Measurements from ENCODE around the gene MINK1. TPM values are rescaled to one million over a fixed set of nuclear protein-coding genes. Genes with fewer than 3 reads are reported as not detected.

The MINK1 gene
- total and polyA plus RNA-seq, 10 of the 15 experiments (the other 5 are each of a cell fraction or from before 2014, with no cell fraction given), result 0.08 to 55.6 (median 15.0) TPM

GRCh38 chr17:4908711-4909496, 75.8 kb downstream of the MINK1 start (continued):
- TF ChIP-seq HDGF (IDR thresholded peaks at IDR 0.05) (peak; percentile 98), E4F1 (IDR thresholded peaks at IDR 0.05; ENCODE audit: borderline replicate concordance, partially characterized antibody) (peak; percentile 30), BHLHE40 (IDR thresholded peaks at IDR 0.05; ENCODE audit: borderline replicate concordance in 1 of 2, low read depth in 2 of 2, low read length in 1 of 2) (peak in 1 of 2 experiments; percentile 40; a peak in 1 of 4 replicates), RAD21 (IDR thresholded peaks at IDR 0.05; ENCODE audit: insufficient read depth, low read depth, low read length) (peak; percentile 90), PAX5 (IDR thresholded peaks at IDR 0.05; ENCODE audit: borderline replicate concordance, low read depth, low read length) (peak; percentile 67; the same call in 1 of the 2 replicates), ZNF622 (IDR thresholded peaks at IDR 0.05) (no peak)

- in situ Hi-C loops (cut with MboI) (no loop called here), intact Hi-C loops (cut with micrococcal nuclease; ENCODE audit: unreplicated experiment) (no loop called here)
- BruUV-seq (replicated peaks), result no TSS peak
- DNase-seq (ENCODE audit: low read depth, low spot score), result no peak
- no peaks in the 10 kb centered on the region for H4K20me1 ChIP-seq (ENCODE audit: control insufficient read depth, insufficient read depth)
- H3K4me2 ChIP-seq (ENCODE audit: control insufficient read depth, insufficient read depth), result no peak overlapping the region
- 11% methylated on average over 1 of the region's 1 CpG for WGBS (ENCODE audit: insufficient coverage, insufficient replicate concordance, low lambda C conversion rate, missing lambda C conversion rate)
- no peak overlapping the region for H3K4me3 ChIP-seq
- TF ChIP-seq MYB (IDR thresholded peaks at IDR 0.05; ENCODE audit: borderline replicate concordance, low read depth, low read length), result no peak
- no peak for TF ChIP-seq ZBTB11 (CRISPR knock-in tag; IDR thresholded peaks at IDR 0.05)
- no peak for TF ChIP-seq REST (IDR thresholded peaks at IDR 0.05; ENCODE audit: low read depth, low read length)
- TF ChIP-seq BACH1 (IDR thresholded peaks at IDR 0.05; ENCODE audit: borderline replicate concordance), result no peak
- TF ChIP-seq SP1 (IDR thresholded peaks at IDR 0.05; ENCODE audit: low read depth, low read length), result no peak
- no peaks in the 10 kb centered on the region for H3K79me2 ChIP-seq (ENCODE audit: control insufficient read depth, insufficient read depth, low read length)
- H3K27ac ChIP-seq (ENCODE audit: control insufficient read depth, insufficient read depth), result no peak overlapping the region
- CTCF ChIA-PET, result interaction anchor here (1.0 to 1.5 kb wide), 3 partner anchors 8 to 149 kb away, joined by 3 to 6 read pairs (median 4); partner anchors contain the start of gene CHRNE
- POLR2A ChIA-PET, result interaction anchor here (1.2 to 1.4 kb wide), 2 partner anchors 20 to 25 kb away, joined by 3 to 4 read pairs; partner anchors contain the start of genes RNF167 and SLC25A11
- RAD21 ChIA-PET (ENCODE audit: unreplicated experiment), result interaction anchor here (0.8 to 2.0 kb wide), 3 partner anchors 33 to 147 kb away, joined by 3 to 10 read pairs (median 5); no protein-coding TSS in a partner anchor
- H3K9me3 ChIP-seq (replicated peaks; ENCODE audit: control insufficient read depth, insufficient read depth, low read length), result no peaks in the 10 kb centered on the region
- ATAC-seq, result no peak
- SMC1A ChIA-PET (ENCODE audit: uncharacterized antibody, unreplicated experiment), result interaction anchor here (0.6 kb wide), 1 partner anchor 552 kb away, joined by 3 read pairs; no protein-coding TSS in a partner anchor
- no peak overlapping the region for H3K9ac ChIP-seq (ENCODE audit: control insufficient read depth, insufficient read depth, low read length)
- no peaks in the 10 kb centered on the region for H3K4me1 ChIP-seq (ENCODE audit: control insufficient read depth, insufficient read depth, low read length)
- no peaks in the 10 kb centered on the region for H3K36me3 ChIP-seq (ENCODE audit: control insufficient read depth in 2 of 2, insufficient read depth in 2 of 2, low read length in 1 of 2)
- no peaks in the 10 kb centered on the region for H3K27me3 ChIP-seq (replicated peaks in 1 of 2; ENCODE audit: control insufficient read depth in 2 of 2, insufficient read depth in 2 of 2, low read length in 1 of 2)
- H2AFZ ChIP-seq (ENCODE audit: control insufficient read depth, low read depth, low read length), result no peak overlapping the region
- no peak for FAIRE-seq
Observed at GRCh38 chr17:4913994-4914393, 80.9 kb downstream of the MINK1 start.
